MM.1S (cell line): ENCODE data around the gene DENND1A.

ENCODE experiments used
- DNase-seq: peaks from one replicate; pipeline ENCODE4 v3.0.0-alpha.2; 2015
- H2AFZ ChIP-seq: fragments of 300-600 bp; sonication (generic); 2 replicates; pipeline ENCODE4 v1.6.0; 2016; ENCODE audit warnings: antibody characterized with exemption, low read length
- H3F3A ChIP-seq: fragments of 300-600 bp; sonication (generic); 2 replicates; pipeline ENCODE4 v1.6.1; 2016; ENCODE audit warnings: mild to moderate bottlenecking, antibody characterized with exemption, low read length, moderate library complexity, mixed read lengths; ENCODE audit not compliant: insufficient read depth
- H3K27ac ChIP-seq: fragments of 300-600 bp; sonication (generic); 2 replicates; pipeline ENCODE4 v1.5.1; 2016; ENCODE audit warnings: mild to moderate bottlenecking, low read length
- H3K27me3 ChIP-seq: fragments of 300-600 bp; sonication (generic); replicated peaks from 2 replicates; pipeline ENCODE4 v1.6.0; 2016; ENCODE audit warnings: low read length; ENCODE audit not compliant: insufficient read depth
- H3K36me3 ChIP-seq: fragments of 300-600 bp; sonication (generic); replicated peaks from 2 replicates; pipeline ENCODE4 v1.6.1; 2016; ENCODE audit warnings: mild to moderate bottlenecking, low read length, mixed read lengths; ENCODE audit not compliant: insufficient read depth
- H3K4me1 ChIP-seq: fragments of 300-600 bp; sonication (generic); 2 replicates; pipeline ENCODE4 v1.6.1; 2016; ENCODE audit warnings: low read length, mixed read lengths
- H3K4me2 ChIP-seq: fragments of 300-600 bp; sonication (generic); 2 replicates; pipeline ENCODE4 v1.6.0; 2016; ENCODE audit warnings: low read depth, low read length
- H3K4me3 ChIP-seq: fragments of 300-600 bp; sonication (generic); 2 replicates; pipeline ENCODE4 v1.5.1; 2016; ENCODE audit warnings: low read length, mixed read lengths
- H3K79me2 ChIP-seq: fragments of 300-600 bp; sonication (generic); 2 replicates; pipeline ENCODE4 v1.6.1; 2016; ENCODE audit warnings: mixed run types, low read length, mixed read lengths
- H3K9ac ChIP-seq: fragments of 300-600 bp; sonication (generic); 2 replicates; pipeline ENCODE4 v1.6.1; 2016; ENCODE audit warnings: low read length, mixed read lengths
- H3K9me2 ChIP-seq: fragments of 300-600 bp; sonication (generic); replicated peaks from 2 replicates; pipeline ENCODE4 v1.6.1; 2016; ENCODE audit warnings: mild to moderate bottlenecking, low read length, mixed read lengths; ENCODE audit not compliant: insufficient read depth
- H3K9me3 ChIP-seq: fragments of 300-600 bp; sonication (generic); replicated peaks from 2 replicates; pipeline ENCODE4 v1.6.1; 2016; ENCODE audit warnings: mild to moderate bottlenecking, low read length, mixed read lengths; ENCODE audit not compliant: insufficient read depth
- H4K20me1 ChIP-seq: fragments of 300-600 bp; sonication (generic); 2 replicates; pipeline ENCODE4 v1.6.1; 2016; ENCODE audit warnings: mild to moderate bottlenecking, low read length, moderate library complexity, mixed read lengths; ENCODE audit not compliant: insufficient read depth
- CTCF ChIP-seq: fragments of 300-600 bp; sonication (generic); IDR thresholded peaks from 2 replicates; pipeline ENCODE4 v1.5.1; 2016; ENCODE audit warnings: antibody characterized with exemption, low read length, mixed read lengths
- EZH2 ChIP-seq: fragments of 300-600 bp; sonication (generic); optimal IDR thresholded peaks from 2 replicates; pipeline ENCODE3; 2017; ENCODE audit warnings: low read depth, mild to moderate bottlenecking, antibody characterized with exemption, low read length, mixed read lengths
- EZH2phosphoT487 ChIP-seq: fragments of 300-600 bp; sonication (generic); IDR thresholded peaks from 2 replicates; pipeline ENCODE4 v1.6.1; 2018; ENCODE audit warnings: antibody characterized with exemption, low read length

DENND1A gene

GRCh38 chr9:123894822-123895221 is 35.1 kb downstream of the DENND1A start:
- H3K36me3 ChIP-seq: no peaks in the 10 kb centered on the region
- H2AFZ ChIP-seq: no peak overlapping the region
- H3K27ac ChIP-seq: no peak overlapping the region
- no peaks in the 10 kb centered on the region for H3K4me1 ChIP-seq
- H3K4me2 ChIP-seq: no peak overlapping the region
- peaks cover 22% of the 10 kb centered on the region for H3K79me2 ChIP-seq
- DNase-seq: no peak
- H3K27me3 ChIP-seq: no peaks in the 10 kb centered on the region
- H3K9me3 ChIP-seq: no peaks in the 10 kb centered on the region
- H3F3A ChIP-seq: no peaks in the 10 kb centered on the region
- no peak overlapping the region for H3K9ac ChIP-seq
- H3K4me3 ChIP-seq: no peak overlapping the region
- H4K20me1 ChIP-seq: no peaks in the 10 kb centered on the region
- no peaks in the 10 kb centered on the region for H3K9me2 ChIP-seq
- TF ChIP-seq EZH2phosphoT487: no peak
- TF ChIP-seq CTCF: no peak
- no peak for TF ChIP-seq EZH2

DNA sequence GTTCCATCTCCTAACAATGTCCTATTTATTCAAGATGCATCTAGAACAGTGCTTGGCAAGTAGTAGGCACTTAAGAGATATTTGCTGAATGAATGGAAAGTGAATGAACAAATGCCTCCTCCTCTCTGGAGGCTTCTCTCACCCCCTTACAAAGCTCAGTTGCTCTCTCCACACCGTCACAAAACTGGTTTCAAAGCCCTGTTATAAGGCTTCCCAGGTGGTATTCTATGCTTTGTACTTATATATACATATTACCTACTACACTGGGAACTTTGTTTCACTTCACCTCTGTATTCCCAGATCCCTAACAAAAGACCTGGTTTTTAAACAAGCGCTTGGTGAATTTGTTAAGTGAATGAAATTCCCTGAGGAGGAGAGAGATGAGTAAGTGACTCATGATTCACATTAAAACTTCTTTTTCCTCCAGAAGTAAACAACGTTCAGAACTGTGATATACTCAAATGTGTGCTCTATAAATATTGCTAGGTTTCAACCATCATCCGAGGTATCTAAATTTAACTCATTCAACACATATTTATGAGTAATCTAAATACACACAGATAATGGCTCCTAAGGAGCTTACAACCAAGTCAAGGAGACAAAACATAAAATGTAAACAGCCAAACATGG is 36.0 kb downstream of the DENND1A start:
- no peak overlapping the region for H2AFZ ChIP-seq
- H3K9me3 ChIP-seq: no peaks in the 10 kb centered on the region
- no peaks in the 10 kb centered on the region for H4K20me1 ChIP-seq
- H3K79me2 ChIP-seq: peaks cover 17% of the 10 kb centered on the region
- no peaks in the 10 kb centered on the region for H3K27me3 ChIP-seq
- no peaks in the 10 kb centered on the region for H3K4me1 ChIP-seq
- DNase-seq: no peak
- H3K27ac ChIP-seq: no peak overlapping the region
- no peaks in the 10 kb centered on the region for H3F3A ChIP-seq
- TF ChIP-seq CTCF (no peak), EZH2phosphoT487 (no peak), EZH2 (no peak)
- H3K9ac ChIP-seq: no peak overlapping the region
- H3K9me2 ChIP-seq: no peaks in the 10 kb centered on the region
- H3K4me2 ChIP-seq: no peak overlapping the region
- H3K36me3 ChIP-seq: no peaks in the 10 kb centered on the region
- no peak overlapping the region for H3K4me3 ChIP-seq

DNA sequence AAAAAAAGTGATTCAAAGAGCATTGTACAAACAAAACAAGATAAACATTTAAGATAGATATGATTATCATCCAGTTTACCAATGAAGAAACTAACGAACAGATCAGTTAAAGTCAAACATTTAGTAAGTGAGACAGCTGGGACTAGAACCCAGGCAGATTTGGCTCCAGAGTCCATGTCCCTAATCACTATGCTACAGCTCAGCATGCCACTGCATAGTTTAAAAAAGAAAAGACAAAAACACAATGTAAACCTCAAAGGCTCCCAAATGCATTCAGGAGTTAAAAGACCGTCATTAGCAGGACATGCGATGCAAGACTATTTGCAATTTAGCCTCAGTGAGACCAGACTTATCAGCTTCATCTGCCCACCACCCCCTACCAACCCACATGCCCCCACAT is 36.8 kb downstream of the DENND1A start:
- no peaks in the 10 kb centered on the region for H3K27me3 ChIP-seq
- no peak overlapping the region for H2AFZ ChIP-seq
- no peaks in the 10 kb centered on the region for H3K9me2 ChIP-seq
- no peak for DNase-seq
- no peak overlapping the region for H3K4me2 ChIP-seq
- H3K9me3 ChIP-seq: no peaks in the 10 kb centered on the region
- H3K79me2 ChIP-seq: peaks cover 14% of the 10 kb centered on the region; the same call in 1 of the 2 replicates
- no peak overlapping the region for H3K9ac ChIP-seq
- no peak for TF ChIP-seq EZH2
- no peak for TF ChIP-seq CTCF
- no peak for TF ChIP-seq EZH2phosphoT487
- no peaks in the 10 kb centered on the region for H3K4me1 ChIP-seq
- H3K4me3 ChIP-seq: no peak overlapping the region
- H4K20me1 ChIP-seq: no peaks in the 10 kb centered on the region
- H3K36me3 ChIP-seq: no peaks in the 10 kb centered on the region
- no peak overlapping the region for H3K27ac ChIP-seq
- no peaks in the 10 kb centered on the region for H3F3A ChIP-seq
